Measurements from ENCODE around the gene DCDC2C.

- TF ChIP-seq CTCF (IDR thresholded peaks at IDR 0.05; ENCODE audit: borderline replicate concordance, extremely low read depth, low read length, poor library complexity, severe bottlenecking), result no peak
- TF ChIP-seq EZH2 (IDR thresholded peaks at IDR 0.05; ENCODE audit: borderline replicate concordance, low read depth, low read length, severe bottlenecking), result no peak
Measured at GRCh38 chr2:3656762-3657721, 46.3 kb upstream of the DCDC2C start.
